Subcutaneous abdominal adipose tissue (tissue), 5 donors: Measurements from ENCODE around the gene HOXA10.
A peak's percentile ranks its signal among the peaks of the same experiment; 100 is the strongest.

Source experiments
- H3K27ac ChIP-seq: one replicate; pipeline ENCODE4 v1.7.0; 2013; ENCODE audit warnings: low read depth, mild to moderate bottlenecking, inconsistent platforms, low read length, moderate library complexity
- H3K27me3 ChIP-seq, 5 donors: one replicate each; pipeline ENCODE4 v1.7.0; 2013; ENCODE audit warnings: low read length in 5 of 5, inconsistent platforms in 1 of 5; ENCODE audit not compliant: control insufficient read depth in 5 of 5, insufficient read depth in 4 of 5
- H3K36me3 ChIP-seq, 5 donors: one replicate each; pipeline ENCODE4 v1.7.0; 2013; ENCODE audit warnings: low read length in 5 of 5; ENCODE audit not compliant: control insufficient read depth in 5 of 5, insufficient read depth in 5 of 5
- H3K4me1 ChIP-seq, 5 donors: one replicate each; pipeline ENCODE4 v1.7.0; 2013; ENCODE audit warnings: low read length in 5 of 5, mild to moderate bottlenecking in 3 of 5, moderate library complexity in 1 of 5; ENCODE audit not compliant: control insufficient read depth in 5 of 5, insufficient read depth in 5 of 5
- H3K4me3 ChIP-seq, 5 donors: one replicate each; pipeline ENCODE4 v1.7.0; 2013; ENCODE audit warnings: low read length in 5 of 5, low read depth in 1 of 5
- H3K9ac ChIP-seq, 5 donors: one replicate each; pipeline ENCODE4 v1.7.0; 2013; ENCODE audit warnings: low read length in 5 of 5, mild to moderate bottlenecking in 4 of 5, moderate library complexity in 3 of 5
- H3K9me3 ChIP-seq, 5 donors: one replicate each; pipeline ENCODE4 v1.7.0; 2013; ENCODE audit warnings: low read length in 5 of 5; ENCODE audit not compliant: control insufficient read depth in 5 of 5
- donor health status: healthy.
- donor health status: healthy.
- donor health status: healthy.
- donor health status: healthy.
- donor health status: healthy.

HOXA10 gene

DNA sequence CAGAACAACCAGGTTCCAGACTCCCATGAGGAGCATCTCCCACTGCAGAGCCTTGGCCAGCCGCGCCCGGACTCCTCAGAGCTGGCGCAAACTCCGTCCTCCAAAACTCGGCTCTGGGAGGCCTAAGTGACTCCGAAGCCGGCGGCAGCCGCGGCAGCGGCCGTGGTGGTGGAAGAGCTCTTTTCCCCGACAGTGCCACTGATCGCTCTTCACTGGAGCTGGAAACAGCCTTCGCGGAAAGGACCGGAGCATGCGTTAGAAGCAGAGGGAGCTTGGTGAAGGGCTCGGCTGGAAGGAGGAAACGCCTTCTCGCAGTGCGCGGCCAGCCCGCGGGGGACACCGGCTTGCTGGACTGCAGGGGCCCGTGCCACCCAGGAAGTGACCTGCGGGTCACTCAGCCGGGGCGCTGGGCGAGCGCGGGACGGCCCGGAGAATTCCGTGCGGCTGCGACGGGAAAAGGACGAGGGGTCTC is 30.8 kb upstream of the HOXA10 start:
- peaks cover 0 to 42% (median 32%) of the 10 kb centered on the region in 5 donors for H3K4me1 ChIP-seq
- H3K36me3 ChIP-seq, result no peaks in the 10 kb centered on the region

DNA sequence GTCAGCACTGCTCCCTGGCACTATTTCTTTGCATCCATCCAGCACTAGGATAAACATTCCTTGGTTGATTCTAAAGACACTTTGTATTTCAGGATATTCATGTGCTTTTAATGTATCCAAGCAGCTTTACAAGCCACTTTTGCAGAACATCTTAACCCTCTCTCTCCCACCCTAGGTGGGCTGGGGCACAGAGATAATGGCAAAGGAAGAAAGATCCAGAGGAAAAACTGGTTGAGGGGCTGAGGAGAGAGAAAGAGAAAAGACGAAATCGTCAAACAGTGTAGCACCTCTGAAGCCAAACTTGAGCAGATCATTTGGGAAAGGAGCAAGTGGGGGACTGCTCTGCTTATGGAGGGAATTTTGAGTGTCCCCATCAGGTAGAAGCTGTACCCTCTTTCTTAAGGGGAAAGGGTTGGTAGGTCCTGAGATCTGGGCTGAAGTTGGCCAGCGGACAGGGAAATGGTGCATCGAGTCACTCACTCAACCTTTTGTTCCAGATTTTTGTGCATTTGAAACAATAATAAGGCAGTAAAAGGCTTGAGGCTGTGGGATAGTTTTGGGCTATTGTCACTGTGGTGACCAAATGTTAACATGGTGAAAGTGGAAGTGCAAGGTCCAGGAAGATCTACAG is 30.0 kb upstream of the HOXA10 start:
- H3K4me1 ChIP-seq, result peaks cover 0 to 47% (median 35%) of the 10 kb centered on the region in 5 donors
- H3K4me3 ChIP-seq, result no peak overlapping the region
- no peak overlapping the region for H3K27ac ChIP-seq
- no peak overlapping the region for H3K9ac ChIP-seq
- H3K27me3 ChIP-seq, result peaks cover 63 to 83% (median 70%) of the 10 kb centered on the region in 5 donors
- peaks cover 0 to 2% (median 0%) of the 10 kb centered on the region in 5 donors for H3K9me3 ChIP-seq
- H3K36me3 ChIP-seq, result no peaks in the 10 kb centered on the region

More for the DNA sequence above, 30.8 kb upstream of the HOXA10 start:
- Histone ChIP-seq H3K9ac (no peak overlapping the region), H3K9me3 (peaks cover 0 to 2% (median 0%) of the 10 kb centered on the region in 5 donors), H3K4me3 (peak overlapping the region in 4 of 5 donors; percentile 30 to 55 (median 37)), H3K27ac (no peak overlapping the region), H3K27me3 (peaks cover 60 to 85% (median 70%) of the 10 kb centered on the region in 5 donors)

DNA sequence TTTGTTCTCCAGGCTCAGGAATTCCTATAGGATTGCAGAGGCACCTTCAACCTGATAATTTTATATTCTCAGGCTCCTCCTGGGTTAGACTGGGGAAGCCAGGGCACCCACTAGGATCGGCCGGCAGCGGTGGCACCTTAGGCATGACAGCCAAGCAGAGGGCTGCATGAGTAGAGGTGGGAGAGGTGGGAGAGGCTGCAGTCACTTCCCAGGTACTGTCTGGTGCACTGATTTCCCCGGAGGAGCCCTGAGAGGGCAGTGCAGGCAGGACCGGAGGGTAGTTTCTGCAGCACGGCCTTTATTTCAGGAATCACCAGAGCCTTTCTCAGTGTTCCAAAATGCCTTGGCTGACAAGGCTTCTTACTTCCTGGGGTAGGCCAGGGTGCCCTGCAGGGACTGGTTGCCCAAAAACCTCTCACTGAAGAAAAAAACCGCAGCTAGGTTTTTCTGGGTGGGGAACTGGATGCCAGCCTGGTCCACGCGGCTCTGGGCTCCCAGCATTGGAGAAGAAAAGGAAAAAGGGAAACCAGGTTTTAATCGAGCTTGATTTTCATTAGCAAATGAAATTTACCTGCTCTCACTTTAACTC is 29.3 kb upstream of the HOXA10 start:
- Histone ChIP-seq H3K27ac (no peak overlapping the region), H3K36me3 (no peaks in the 10 kb centered on the region), H3K4me3 (no peak overlapping the region), H3K4me1 (peaks cover 0 to 54% (median 41%) of the 10 kb centered on the region in 5 donors), H3K27me3 (peaks cover 69 to 84% (median 73%) of the 10 kb centered on the region in 5 donors), H3K9me3 (peaks cover 0 to 2% (median 0%) of the 10 kb centered on the region in 5 donors), H3K9ac (no peak overlapping the region)

- no peaks in the 10 kb centered on the region for H3K36me3 ChIP-seq
- peaks cover 74 to 85% (median 75%) of the 10 kb centered on the region in 5 donors for H3K27me3 ChIP-seq
- no peak overlapping the region for H3K9ac ChIP-seq
- peaks cover 0 to 53% (median 45%) of the 10 kb centered on the region in 5 donors for H3K4me1 ChIP-seq
- H3K27ac ChIP-seq, result no peak overlapping the region
- H3K4me3 ChIP-seq, result no peak overlapping the region
- H3K9me3 ChIP-seq, result peaks cover 0 to 2% (median 0%) of the 10 kb centered on the region in 5 donors
Measured at GRCh38 chr7:27202862-27203134, 28.7 kb upstream of the HOXA10 start.

- Histone ChIP-seq H3K4me1 (peaks cover 0 to 53% (median 45%) of the 10 kb centered on the region in 5 donors), H3K36me3 (no peaks in the 10 kb centered on the region), H3K27me3 (peaks cover 79 to 90% (median 80%) of the 10 kb centered on the region in 5 donors), H3K9ac (no peak overlapping the region), H3K9me3 (peaks cover 0 to 2% (median 0%) of the 10 kb centered on the region in 5 donors), H3K27ac (no peak overlapping the region), H3K4me3 (no peak overlapping the region)
Measured at GRCh38 chr7:27202018-27202861, 28.1 kb upstream of the HOXA10 start.

DNA sequence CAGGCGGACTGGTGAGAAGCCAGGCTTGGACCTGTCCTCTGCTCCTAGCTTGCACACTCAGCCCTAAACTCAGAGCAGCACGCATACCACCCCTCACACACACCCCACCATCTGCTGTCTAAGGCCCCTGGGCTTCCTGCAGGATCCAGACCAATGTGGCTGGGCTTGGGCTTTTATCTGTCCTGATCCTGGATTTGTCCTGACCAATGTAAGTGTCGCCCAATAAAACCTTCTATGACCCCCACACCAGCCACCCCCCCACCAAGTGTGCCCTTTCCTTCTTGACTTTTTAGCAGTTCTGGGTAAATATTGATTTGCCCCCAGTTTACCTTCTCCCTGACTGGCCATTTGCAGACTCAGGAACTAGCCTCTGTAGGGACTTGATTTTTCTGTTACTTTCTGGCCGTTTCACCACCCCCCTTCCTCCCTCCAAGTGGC is 27.5 kb upstream of the HOXA10 start:
- Histone ChIP-seq H3K9me3 (peaks cover 0 to 2% (median 0%) of the 10 kb centered on the region in 5 donors), H3K27ac (no peak overlapping the region), H3K4me3 (peak overlapping the region; percentile 12 to 60 (median 45)), H3K9ac (no peak overlapping the region), H3K36me3 (no peaks in the 10 kb centered on the region), H3K27me3 (peaks cover 76 to 90% (median 80%) of the 10 kb centered on the region in 5 donors), H3K4me1 (peaks cover 0 to 53% (median 45%) of the 10 kb centered on the region in 5 donors)

GRCh38 chr7:27200761-27201579 is 26.9 kb upstream of the HOXA10 start:
- H3K4me1 ChIP-seq, result peaks cover 2 to 56% (median 47%) of the 10 kb centered on the region in 5 donors
- H3K36me3 ChIP-seq, result no peaks in the 10 kb centered on the region
- no peak overlapping the region for H3K9ac ChIP-seq
- peaks cover 73 to 88% (median 77%) of the 10 kb centered on the region in 5 donors for H3K27me3 ChIP-seq
- H3K4me3 ChIP-seq, result peak overlapping the region; percentile 45 to 60 (median 55)
- H3K27ac ChIP-seq, result no peak overlapping the region
- peaks cover 0 to 2% (median 0%) of the 10 kb centered on the region in 5 donors for H3K9me3 ChIP-seq

DNA sequence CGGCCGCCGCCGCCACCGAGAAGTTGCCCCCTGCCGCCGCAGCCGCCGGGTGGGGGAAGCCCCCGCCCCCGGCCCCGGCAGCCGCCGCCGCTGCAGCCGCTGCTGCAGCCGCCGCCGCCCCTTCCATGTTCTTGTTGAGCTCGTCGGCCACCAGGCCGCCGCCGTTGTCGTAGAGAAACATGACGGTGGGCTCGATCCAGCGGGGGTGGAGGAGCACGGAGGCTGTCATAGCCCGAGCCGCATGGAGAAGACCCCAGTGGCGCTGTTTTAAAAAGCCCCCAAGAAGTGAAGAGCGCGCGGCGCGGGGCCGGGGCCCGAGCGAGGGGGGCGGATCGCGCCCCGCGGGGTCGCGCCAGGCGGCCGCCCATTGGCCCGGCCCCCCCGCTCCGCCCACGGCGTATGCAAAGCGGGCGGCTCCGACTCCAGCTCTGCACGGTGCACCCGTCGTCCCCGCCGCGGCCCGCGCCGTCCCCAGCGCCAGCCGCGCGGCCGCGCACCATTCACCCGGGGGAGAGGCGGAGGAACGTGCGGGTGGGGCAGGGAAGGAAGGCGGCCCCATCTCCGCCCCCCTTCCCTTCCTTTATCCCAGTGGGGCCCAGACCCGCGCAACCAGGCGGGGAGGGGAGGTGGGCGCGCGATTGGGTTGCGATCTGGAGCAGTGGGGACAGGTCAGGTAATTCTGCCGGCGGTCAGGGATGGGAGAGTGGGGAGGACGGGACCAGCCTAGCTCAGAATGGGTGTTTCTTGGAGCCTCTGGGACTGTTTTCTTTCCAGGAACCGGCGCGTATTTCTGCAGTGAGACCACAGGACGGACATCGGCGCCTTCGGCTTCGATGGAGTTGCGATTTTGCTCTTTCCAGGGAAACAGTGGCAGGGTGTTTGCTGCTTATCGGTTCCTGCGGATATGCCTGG is 26.0 kb upstream of the HOXA10 start, which contains the start of gene HOXA13:
HOXA13 (minus strand) TSS at position 243 of the 912 bp plus-strand sequence; CDS start at position 229, 14 bp downstream.
- Histone ChIP-seq H3K27ac (no peak within 1 kb of the TSS), H3K4me3 (peak within 1 kb of the TSS; percentile 43 to 60 (median 55)), H3K4me1 (peaks cover 2 to 47% (median 40%) of the 10 kb centered on the region in 5 donors), H3K9ac (peak within 1 kb of the TSS in 1 of 5 donors; percentile 2), H3K36me3 (no peaks in the 10 kb centered on the region), H3K27me3 (peaks cover 73 to 88% (median 74%) of the 10 kb centered on the region in 5 donors), H3K9me3 (no peaks in the 10 kb centered on the region)
